Aorta (tissue), 5 donors: ENCODE results near the gene AHDC1. TPM values are rescaled to one million over a fixed set of nuclear protein-coding genes. Genes with fewer than 3 reads are reported as not detected.

ENCODE experiments used
- ATAC-seq: fragments of 200-7000 bp; cut with Tn5 transposase; one replicate; pipeline ENCODE4 v1.9.1; 2022; ENCODE audit warnings: moderate library complexity; ENCODE audit not compliant: low FRiP score
- DNase-seq, 2 donors: peaks; one replicate each; pipeline ENCODE4 v3.0.0-alpha.2; 2020
- H3K27ac ChIP-seq, 2 donors: one replicate each; pipeline ENCODE4 v1.5.1; 2013; ENCODE audit warnings: low read length in 2 of 2, mild to moderate bottlenecking in 2 of 2, moderate library complexity in 2 of 2, control low read depth in 1 of 2, inconsistent platforms in 1 of 2, low read depth in 1 of 2
- H3K27me3 ChIP-seq, 2 donors: one replicate each; pipeline ENCODE4 v1.6.1; 2013; ENCODE audit warnings: control low read depth in 1 of 2, low read length in 1 of 2, mild to moderate bottlenecking in 1 of 2, moderate library complexity in 1 of 2; ENCODE audit not compliant: insufficient read depth in 2 of 2, control insufficient read depth in 1 of 2
- H3K36me3 ChIP-seq, 2 donors: one replicate each; pipeline ENCODE4 v1.6.1; 2013; ENCODE audit warnings: control low read depth in 1 of 2, low read length in 1 of 2, mild to moderate bottlenecking in 1 of 2; ENCODE audit not compliant: insufficient read depth in 2 of 2, control insufficient read depth in 1 of 2
- H3K4me1 ChIP-seq, 2 donors: one replicate each; pipeline ENCODE4 v1.6.1; 2013; ENCODE audit warnings: low read length in 2 of 2, control low read depth in 1 of 2, mild to moderate bottlenecking in 1 of 2, moderate library complexity in 1 of 2; ENCODE audit not compliant: insufficient read depth in 2 of 2, control insufficient read depth in 1 of 2
- H3K4me3 ChIP-seq, 2 donors: one replicate each; pipeline ENCODE4 v1.5.1; 2013; ENCODE audit warnings: low read length in 2 of 2, control low read depth in 1 of 2, mild to moderate bottlenecking in 1 of 2
- H3K9me3 ChIP-seq: one replicate; pipeline ENCODE4 v1.6.1; 2013; ENCODE audit warnings: mild to moderate bottlenecking, low read length; ENCODE audit not compliant: control insufficient read depth
- whole genome bisulfite sequencing, 2 donors: extraction: QIAGEN DNeasy Blood & Tissue Kit; methylation state at CpG; one replicate each; pipeline ENCODE4 v1.1.7; 2013; 5-methylcytosine and 5-hydroxymethylcytosine counted together
- intact Hi-C, 2 donors: fragments of 100-400 bp; cut with DNase I; formaldehyde crosslinking; loops; one replicate each; pipeline versions ENCODE4 v1.14.2 to v1.15.0; 2022
- polyA plus RNA-seq, 2 donors: library from polyadenylated mRNA; stranded (reverse); fragments of 200-250 nt; gene quantifications; one replicate each; pipeline ENCODE4 v1.2.3, GENCODE V29; 2013
- total RNA-seq, 2 donors: library from RNA; stranded (reverse); fragmentation: NEBNext Ultra II Directional; extraction: Animal tissue kit (Norgen Biotek cat#: 25700); gene quantifications; one replicate each; pipeline ENCODE4 v1.2.1, GENCODE V29; 2021
- donor health status: healthy with polysubstance abuse.
- donor health status: Bipolar disorder and iron deficiency.
- donor health status: DM: no; HTN: no; CAD: no.
- donor health status: DM: no; HTN: no; CAD: no.
- donor health status: DM: yes; HTN: yes; CAD: no.

The AHDC1 gene
- total and polyA plus RNA-seq, 4 donors: 7.8 to 89.1 (median 43.7) TPM

DNA sequence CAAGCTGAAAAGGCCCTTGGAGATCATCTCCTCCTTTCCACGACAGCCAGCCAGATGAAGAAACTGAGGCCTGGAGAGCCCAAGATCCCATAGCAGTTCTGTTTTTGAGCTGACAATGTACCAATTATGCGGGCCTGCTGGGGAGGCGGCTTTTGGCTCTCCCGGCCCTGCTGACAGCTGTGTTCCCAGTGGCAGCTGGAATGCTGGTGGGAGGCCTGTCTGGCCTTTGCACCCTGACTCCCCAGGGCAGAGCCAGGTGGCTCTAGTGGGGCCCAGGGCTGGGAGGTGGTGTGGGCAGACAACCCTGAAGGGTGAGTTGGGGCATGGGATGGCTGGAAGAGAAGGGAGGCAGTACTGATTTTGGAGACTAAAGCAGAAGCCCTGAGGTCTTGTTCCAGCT, 83.3 kb downstream of the AHDC1 start:
- WGBS, 2 donors: 48 to 53% methylated on average over 4 of the region's 4 CpGs
- DNase-seq (no peak), ATAC-seq (no peak)
- Histone ChIP-seq H3K4me1 (no peaks in the 10 kb centered on the region), H3K36me3 (no peaks in the 10 kb centered on the region), H3K27me3 (no peaks in the 10 kb centered on the region), H3K9me3 (no peaks in the 10 kb centered on the region), H3K27ac (no peak overlapping the region), H3K4me3 (no peak overlapping the region)
- intact Hi-C loops: no loop called here

GRCh38 chr1:27519331-27520258, 84.3 kb downstream of the AHDC1 start:
- H3K4me1 ChIP-seq: no peaks in the 10 kb centered on the region
- DNase-seq: peak in 1 of 2 donors; percentile 64
- H3K9me3 ChIP-seq: no peaks in the 10 kb centered on the region
- H3K27me3 ChIP-seq: no peaks in the 10 kb centered on the region
- ATAC-seq: no peak
- H3K36me3 ChIP-seq: no peaks in the 10 kb centered on the region
- intact Hi-C loops: no loop called here
- H3K27ac ChIP-seq: no peak overlapping the region
- H3K4me3 ChIP-seq: no peak overlapping the region
- 45 to 47% methylated on average over 24 of the region's 24 CpGs for WGBS, 2 donors

DNA sequence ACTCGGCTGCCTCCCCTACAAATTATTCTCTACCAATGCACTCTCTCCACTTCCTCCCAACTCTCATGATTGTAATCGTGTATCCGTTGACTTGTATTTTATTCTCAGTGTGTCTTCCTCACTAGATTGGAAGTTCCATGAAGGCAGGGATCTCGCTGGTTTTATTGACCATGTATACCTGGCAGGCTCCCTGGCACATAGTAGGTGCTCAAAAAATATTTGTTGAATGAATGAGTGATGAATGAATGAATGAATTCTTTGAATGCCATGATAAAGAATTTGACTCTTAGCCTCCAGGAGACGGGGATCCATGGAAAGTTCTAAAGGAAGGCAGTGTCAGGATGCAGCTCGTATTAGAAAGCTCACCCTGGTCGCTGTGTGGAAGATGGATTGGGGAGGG, 85.1 kb downstream of the AHDC1 start:
- Histone ChIP-seq H3K4me1 (no peaks in the 10 kb centered on the region), H3K9me3 (no peaks in the 10 kb centered on the region), H3K27me3 (no peaks in the 10 kb centered on the region), H3K27ac (no peak overlapping the region), H3K36me3 (no peaks in the 10 kb centered on the region), H3K4me3 (no peak overlapping the region)
- DNase-seq (no peak), ATAC-seq (no peak)
- WGBS, 2 donors: 92 to 94% methylated on average over 7 of the region's 7 CpGs
- intact Hi-C loops: no loop called here

- Histone ChIP-seq H3K36me3 (no peaks in the 10 kb centered on the region), H3K27ac (no peak overlapping the region), H3K4me1 (no peaks in the 10 kb centered on the region), H3K27me3 (no peaks in the 10 kb centered on the region), H3K9me3 (no peaks in the 10 kb centered on the region), H3K4me3 (no peak overlapping the region)
- DNase-seq (no peak), ATAC-seq (no peak)
- WGBS, 2 donors: 82 to 86% methylated on average over 20 to 21 of the region's 21 CpGs
- intact Hi-C loops: no loop called here
These were observed 85.8 kb downstream of the AHDC1 start for GRCh38 chr1:27517907-27518718.

DNA sequence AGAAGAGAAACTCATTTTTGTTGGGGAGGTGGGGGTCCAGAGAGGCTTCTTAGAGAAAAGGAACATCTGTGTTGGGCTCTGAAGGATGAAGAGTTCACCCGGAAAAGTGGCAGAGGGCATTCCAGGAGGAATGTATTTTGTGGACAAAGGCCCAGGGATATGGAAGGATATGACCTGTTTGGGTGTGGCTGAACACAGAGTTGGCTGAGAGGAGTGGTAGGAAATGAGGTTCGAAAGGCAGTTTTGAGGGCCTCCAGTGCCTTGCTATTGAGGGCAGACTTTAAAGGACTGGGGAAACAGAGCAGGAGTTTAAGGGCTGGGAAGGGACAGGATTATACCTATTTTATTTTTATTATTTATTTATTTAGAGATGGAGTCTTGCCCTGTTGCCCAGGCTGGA, 86.6 kb downstream of the AHDC1 start:
- Histone ChIP-seq H3K9me3 (no peaks in the 10 kb centered on the region), H3K27me3 (no peaks in the 10 kb centered on the region), H3K4me3 (no peak overlapping the region), H3K4me1 (no peaks in the 10 kb centered on the region), H3K27ac (no peak overlapping the region), H3K36me3 (no peaks in the 10 kb centered on the region)
- intact Hi-C loops: no loop called here
- WGBS, 2 donors: 83 to 88% methylated on average over 2 of the region's 2 CpGs
- ATAC-seq (no peak), DNase-seq (no peak)

- WGBS, 2 donors: 89 to 93% methylated on average over 3 of the region's 3 CpGs
- intact Hi-C loops: no loop called here
- Histone ChIP-seq H3K27ac (no peak overlapping the region), H3K27me3 (no peaks in the 10 kb centered on the region), H3K4me3 (no peak overlapping the region), H3K9me3 (no peaks in the 10 kb centered on the region), H3K4me1 (no peaks in the 10 kb centered on the region), H3K36me3 (no peaks in the 10 kb centered on the region)
- ATAC-seq (no peak), DNase-seq (no peak)
These were observed 88.3 kb downstream of the AHDC1 start for GRCh38 chr1:27515626-27516025.

DNA sequence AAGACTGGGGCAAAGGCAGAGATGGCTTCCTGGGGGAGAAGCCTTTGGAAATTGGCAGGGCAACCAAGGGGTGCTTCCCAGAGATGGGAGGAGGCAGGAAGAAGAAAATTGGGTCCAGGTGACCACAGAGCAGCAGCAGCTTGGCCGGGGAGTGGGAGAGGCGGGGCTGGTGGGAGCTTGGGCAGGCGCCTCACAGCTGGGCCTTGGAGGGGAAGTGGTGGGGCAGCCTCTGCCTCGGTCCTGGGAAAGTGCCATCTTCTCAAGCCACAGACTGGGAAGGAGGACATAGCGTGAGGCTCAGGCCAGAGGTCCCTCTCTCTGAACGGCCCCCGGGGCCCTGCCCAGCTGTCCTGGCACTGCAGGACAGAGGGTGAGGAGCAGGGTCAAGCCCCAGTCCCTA, 90.0 kb downstream of the AHDC1 start:
- H3K4me1 ChIP-seq: no peaks in the 10 kb centered on the region
- no peaks in the 10 kb centered on the region for H3K9me3 ChIP-seq
- no peak overlapping the region for H3K4me3 ChIP-seq
- intact Hi-C loops: no loop called here
- no peak overlapping the region for H3K27ac ChIP-seq
- H3K27me3 ChIP-seq: no peaks in the 10 kb centered on the region
- peak in 1 of 2 donors; percentile 80 for DNase-seq
- H3K36me3 ChIP-seq: no peaks in the 10 kb centered on the region
- WGBS, 2 donors: 62 to 73% methylated on average over 7 of the region's 7 CpGs
- peak; percentile 57 for ATAC-seq

- ATAC-seq (peak; percentile 34), DNase-seq (peak in 1 of 2 donors; percentile 67)
- no peaks in the 10 kb centered on the region for H3K36me3 ChIP-seq
- H3K27me3 ChIP-seq: no peaks in the 10 kb centered on the region
- no peak overlapping the region for H3K27ac ChIP-seq
- WGBS, 2 donors: 78 to 79% methylated on average over 5 of the region's 5 CpGs
- H3K9me3 ChIP-seq: no peaks in the 10 kb centered on the region
- intact Hi-C loops: no loop called here
- H3K4me1 ChIP-seq: no peaks in the 10 kb centered on the region
- no peak overlapping the region for H3K4me3 ChIP-seq
These were observed 90.4 kb downstream of the AHDC1 start for GRCh38 chr1:27513528-27513927.
